Measurements from ENCODE around the gene CCDC197.

The CCDC197 gene

GRCh38 chr14:93973607-93974006 lies 23.5 kb upstream of the CCDC197 start:
- DNase-seq (ENCODE audit: low read depth) = no peak
- TF ChIP-seq CTCF (conservative IDR thresholded peaks at IDR 0.05; ENCODE audit: low read length) = no peak
- H3K4me3 ChIP-seq (ENCODE audit: low read length) = no peak overlapping the region

- no peak for TF ChIP-seq CTCF (conservative IDR thresholded peaks at IDR 0.05; ENCODE audit: low read length)
- H3K4me3 ChIP-seq (ENCODE audit: low read length) = no peak overlapping the region
Measured at GRCh38 chr14:93974299-93974698, 22.8 kb upstream of the CCDC197 start.

GRCh38 chr14:93974833-93975232 lies 22.3 kb upstream of the CCDC197 start:
- DNase-seq (ENCODE audit: low read depth) = no peak
- no peak overlapping the region for H3K4me3 ChIP-seq (ENCODE audit: low read length)
- TF ChIP-seq CTCF (conservative IDR thresholded peaks at IDR 0.05; ENCODE audit: low read length) = no peak

More at GRCh38 chr14:93974299-93974698, 22.8 kb upstream of the CCDC197 start:
- DNase-seq (ENCODE audit: low read depth) = no peak

- DNase-seq (ENCODE audit: low read depth) = no peak
- no peak overlapping the region for H3K4me3 ChIP-seq (ENCODE audit: low read length)
- TF ChIP-seq CTCF (conservative IDR thresholded peaks at IDR 0.05; ENCODE audit: low read length) = no peak
Measured at GRCh38 chr14:93975791-93976476, 21.2 kb upstream of the CCDC197 start.

- DNase-seq (ENCODE audit: low read depth) = no peak
- H3K4me3 ChIP-seq (ENCODE audit: low read length) = no peak within 1 kb of the TSS
- TF ChIP-seq CTCF (conservative IDR thresholded peaks at IDR 0.05; ENCODE audit: low read length) = no peak
Measured at GRCh38 chr14:93976477-93977057, 20.5 kb upstream of the CCDC197 start, which contains the start of gene ASB2. TSS of gene ASB2 (minus strand) at chr14:93976570. CDS start at chr14:93964539, 12,031 bp downstream.

- DNase-seq (ENCODE audit: low read depth) = no peak
- TF ChIP-seq CTCF (conservative IDR thresholded peaks at IDR 0.05; ENCODE audit: low read length) = no peak
- no peak overlapping the region for H3K4me3 ChIP-seq (ENCODE audit: low read length)
Measured at GRCh38 chr14:93977171-93977570, 19.9 kb upstream of the CCDC197 start.

All from AG10803 (cell line).